Chondrocyte (in vitro differentiated cells): Measurements from ENCODE around the gene SLAIN2. TPM values are rescaled to one million over a fixed set of nuclear protein-coding genes. Genes with fewer than 3 reads are reported as not detected.

ENCODE experiments used
- DNase-seq: peaks from one replicate; pipeline ENCODE4 v3.0.0; 2021; ENCODE audit warnings: mixed read lengths, low spot score
- H3K27ac Mint-ChIP-seq: one replicate; pipeline ENCODE4 v1.8.0; 2021; ENCODE audit warnings: mild to moderate bottlenecking, moderate library complexity, mixed read lengths; ENCODE audit not compliant: unreplicated experiment
- H3K27me3 Mint-ChIP-seq: 2 replicates; pipeline ENCODE4 v1.8.0; 2021; ENCODE audit warnings: low read depth, mixed read lengths
- H3K36me3 Mint-ChIP-seq: 2 replicates; pipeline ENCODE4 v1.8.0; 2021; ENCODE audit warnings: low read depth, mixed read lengths
- H3K4me1 Mint-ChIP-seq: 2 replicates; pipeline ENCODE4 v1.8.0; 2021; ENCODE audit warnings: low read depth, mild to moderate bottlenecking, mixed read lengths
- H3K4me3 Mint-ChIP-seq: one replicate; pipeline ENCODE4 v1.8.0; 2021; ENCODE audit warnings: mild to moderate bottlenecking, moderate library complexity, mixed read lengths; ENCODE audit not compliant: unreplicated experiment
- H3K9me3 Mint-ChIP-seq: 2 replicates; pipeline ENCODE4 v1.8.0; 2021; ENCODE audit warnings: low read depth, mixed read lengths
- CTCF ChIP-seq: fragments of 200-600 bp; sonication (generic); IDR thresholded peaks from 2 replicates; pipeline ENCODE4 v1.5.0; 2021; ENCODE audit warnings: antibody characterized with exemption, mild to moderate bottlenecking, moderate library complexity
- total RNA-seq: library from RNA; stranded (reverse); gene quantifications from 3 replicates; pipeline ENCODE4 v1.2.1, GENCODE V29; 2021

Gene SLAIN2
- total RNA-seq, 1 donor from 2014 or later: 84.2 TPM

- Mint-ChIP-seq H3K27me3 (no peaks in the 10 kb centered on the region), H3K27ac (no peak overlapping the region), H3K9me3 (no peaks in the 10 kb centered on the region), H3K4me3 (no peak overlapping the region), H3K4me1 (peaks cover 47% of the 10 kb centered on the region), H3K36me3 (no peaks in the 10 kb centered on the region)
- no peak for TF ChIP-seq CTCF
- no peak for DNase-seq
These were observed 7.1 kb upstream of the SLAIN2 start for GRCh38 chr4:48334236-48334635.

- Mint-ChIP-seq H3K36me3 (no peaks in the 10 kb centered on the region), H3K4me3 (no peak overlapping the region), H3K27me3 (no peaks in the 10 kb centered on the region), H3K9me3 (no peaks in the 10 kb centered on the region), H3K27ac (no peak overlapping the region), H3K4me1 (peaks cover 40% of the 10 kb centered on the region)
- no peak for DNase-seq
- TF ChIP-seq CTCF: no peak
These were observed 6.4 kb upstream of the SLAIN2 start for GRCh38 chr4:48334900-48335384.

GRCh38 chr4:48336146-48336870, 5.0 kb upstream of the SLAIN2 start:
- H3K27me3 Mint-ChIP-seq: no peaks in the 10 kb centered on the region
- no peak for TF ChIP-seq CTCF
- no peak overlapping the region for H3K4me3 Mint-ChIP-seq
- no peaks in the 10 kb centered on the region for H3K9me3 Mint-ChIP-seq
- H3K27ac Mint-ChIP-seq: no peak overlapping the region
- no peaks in the 10 kb centered on the region for H3K36me3 Mint-ChIP-seq
- no peak for DNase-seq
- H3K4me1 Mint-ChIP-seq: peaks cover 39% of the 10 kb centered on the region

GRCh38 chr4:48337731-48338130, 3.6 kb upstream of the SLAIN2 start:
- Mint-ChIP-seq H3K4me3 (no peak overlapping the region), H3K4me1 (peaks cover 35% of the 10 kb centered on the region), H3K27me3 (no peaks in the 10 kb centered on the region), H3K27ac (no peak overlapping the region), H3K36me3 (no peaks in the 10 kb centered on the region), H3K9me3 (no peaks in the 10 kb centered on the region)
- no peak for TF ChIP-seq CTCF
- no peak for DNase-seq

GRCh38 chr4:48339642-48340041, 1.7 kb upstream of the SLAIN2 start:
- H3K36me3 Mint-ChIP-seq: no peaks in the 10 kb centered on the region
- peaks cover 50% of the 10 kb centered on the region for H3K4me1 Mint-ChIP-seq
- no peak for TF ChIP-seq CTCF
- H3K27ac Mint-ChIP-seq: peak overlapping the region; percentile 8
- DNase-seq: no peak
- no peaks in the 10 kb centered on the region for H3K9me3 Mint-ChIP-seq
- no peak overlapping the region for H3K4me3 Mint-ChIP-seq
- H3K27me3 Mint-ChIP-seq: no peaks in the 10 kb centered on the region
